ENCODE results near the gene SERPINE1. TPM values are rescaled to one million over a fixed set of nuclear protein-coding genes. Genes with fewer than 3 reads are reported as not detected.

Gene SERPINE1
- total and polyA plus RNA-seq, 2 of the 13 experiments (the other 11 are each of a cell fraction or from before 2014, with no cell fraction given): 21.2 to 1,576 TPM

DNA sequence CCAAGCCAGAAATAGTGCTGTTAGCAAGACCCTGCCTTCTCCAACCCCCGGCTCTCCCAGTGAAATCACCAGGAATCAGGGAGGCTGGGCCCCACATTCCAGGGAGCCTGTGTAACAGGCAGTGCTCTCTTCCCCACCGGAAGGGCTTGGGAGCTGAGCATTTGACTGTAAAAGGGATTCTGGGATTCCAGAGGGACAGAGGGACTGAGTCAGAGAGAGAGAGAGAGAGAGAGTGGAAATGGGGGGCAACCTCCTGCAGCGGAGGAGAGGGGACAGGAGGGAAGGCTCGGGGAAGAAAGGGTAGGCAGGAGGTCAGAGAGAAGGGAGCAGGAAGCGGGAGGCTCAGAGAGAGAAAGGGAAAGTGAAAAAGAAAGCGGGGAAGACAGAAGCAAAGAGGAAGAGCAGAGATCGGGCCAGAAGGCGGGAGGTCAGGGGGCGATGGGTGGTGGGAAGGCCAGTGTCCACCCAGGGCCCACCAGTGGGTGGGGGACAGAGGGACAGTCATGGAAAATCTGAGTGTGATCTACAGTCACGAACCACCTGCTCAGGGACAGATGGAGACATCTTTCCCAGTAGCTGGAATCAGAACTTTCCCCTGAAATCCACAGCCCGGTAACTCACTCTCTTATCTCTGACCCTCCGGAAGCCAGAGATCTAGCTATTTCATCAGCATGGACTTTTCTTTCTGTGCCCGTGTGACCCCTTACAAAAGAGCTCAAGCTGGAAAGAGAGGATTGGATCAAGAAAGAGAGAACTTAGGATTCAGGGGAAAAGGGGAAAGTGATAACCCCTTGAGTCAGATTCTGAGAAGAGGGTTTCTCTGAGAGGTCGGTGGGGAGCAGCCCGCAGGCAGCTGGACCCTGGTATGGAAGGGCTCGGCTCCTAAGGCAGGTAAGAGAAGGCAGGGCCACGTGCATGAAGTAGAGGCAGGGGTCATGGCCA is 4.6 kb upstream of the SERPINE1 start (continued):
- TF ChIP-seq ZNF383 (CRISPR knock-in tag; IDR thresholded peaks at IDR 0.05; ENCODE audit: borderline replicate concordance): no peak
- TF ChIP-seq ZNF749 (CRISPR knock-in tag; IDR thresholded peaks at IDR 0.05; ENCODE audit: borderline replicate concordance): no peak
- 0 out of 2 replicates have a peak, but pooled peaks have one; percentile 51 for TF ChIP-seq NBN (conservative IDR thresholded peaks at IDR 0.05)
- TF ChIP-seq, protein P1, sequence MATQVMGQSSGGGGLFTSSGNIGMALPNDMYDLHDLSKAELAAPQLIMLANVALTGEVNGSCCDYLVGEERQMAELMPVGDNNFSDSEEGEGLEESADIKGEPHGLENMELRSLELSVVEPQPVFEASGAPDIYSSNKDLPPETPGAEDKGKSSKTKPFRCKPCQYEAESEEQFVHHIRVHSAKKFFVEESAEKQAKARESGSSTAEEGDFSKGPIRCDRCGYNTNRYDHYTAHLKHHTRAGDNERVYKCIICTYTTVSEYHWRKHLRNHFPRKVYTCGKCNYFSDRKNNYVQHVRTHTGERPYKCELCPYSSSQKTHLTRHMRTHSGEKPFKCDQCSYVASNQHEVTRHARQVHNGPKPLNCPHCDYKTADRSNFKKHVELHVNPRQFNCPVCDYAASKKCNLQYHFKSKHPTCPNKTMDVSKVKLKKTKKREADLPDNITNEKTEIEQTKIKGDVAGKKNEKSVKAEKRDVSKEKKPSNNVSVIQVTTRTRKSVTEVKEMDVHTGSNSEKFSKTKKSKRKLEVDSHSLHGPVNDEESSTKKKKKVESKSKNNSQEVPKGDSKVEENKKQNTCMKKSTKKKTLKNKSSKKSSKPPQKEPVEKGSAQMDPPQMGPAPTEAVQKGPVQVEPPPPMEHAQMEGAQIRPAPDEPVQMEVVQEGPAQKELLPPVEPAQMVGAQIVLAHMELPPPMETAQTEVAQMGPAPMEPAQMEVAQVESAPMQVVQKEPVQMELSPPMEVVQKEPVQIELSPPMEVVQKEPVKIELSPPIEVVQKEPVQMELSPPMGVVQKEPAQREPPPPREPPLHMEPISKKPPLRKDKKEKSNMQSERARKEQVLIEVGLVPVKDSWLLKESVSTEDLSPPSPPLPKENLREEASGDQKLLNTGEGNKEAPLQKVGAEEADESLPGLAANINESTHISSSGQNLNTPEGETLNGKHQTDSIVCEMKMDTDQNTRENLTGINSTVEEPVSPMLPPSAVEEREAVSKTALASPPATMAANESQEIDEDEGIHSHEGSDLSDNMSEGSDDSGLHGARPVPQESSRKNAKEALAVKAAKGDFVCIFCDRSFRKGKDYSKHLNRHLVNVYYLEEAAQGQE (IDR thresholded peaks at IDR 0.05; ENCODE audit: borderline replicate concordance in 1 of 2, low read depth in 1 of 2, low read length in 2 of 2): peak in 1 of 2 experiments; percentile 38; a peak in 1 of 4 replicates
- TF ChIP-seq ZNF839 (CRISPR knock-in tag; IDR thresholded peaks at IDR 0.05; ENCODE audit: borderline replicate concordance): no peak
- no peak for TF ChIP-seq ZNF546 (CRISPR knock-in tag; conservative IDR thresholded peaks at IDR 0.05)
- peak; percentile 12; the same call in 1 of the 2 replicates for TF ChIP-seq RAD21 (CRISPR knock-in tag; IDR thresholded peaks at IDR 0.05)
- TF ChIP-seq SIX4 (CRISPR knock-in tag; IDR thresholded peaks at IDR 0.05): no peak
- no peak for TF ChIP-seq MATR3 (CRISPR knock-in tag; IDR thresholded peaks at IDR 0.05)
- no peak for TF ChIP-seq KAT7 (CRISPR knock-in tag; IDR thresholded peaks at IDR 0.05; ENCODE audit: borderline replicate concordance)
- TF ChIP-seq ZNF251 (CRISPR knock-in tag; IDR thresholded peaks at IDR 0.05): no peak
- TF ChIP-seq HIVEP1 (CRISPR knock-in tag; IDR thresholded peaks at IDR 0.05): peak; percentile 79
- TF ChIP-seq, protein P2, sequence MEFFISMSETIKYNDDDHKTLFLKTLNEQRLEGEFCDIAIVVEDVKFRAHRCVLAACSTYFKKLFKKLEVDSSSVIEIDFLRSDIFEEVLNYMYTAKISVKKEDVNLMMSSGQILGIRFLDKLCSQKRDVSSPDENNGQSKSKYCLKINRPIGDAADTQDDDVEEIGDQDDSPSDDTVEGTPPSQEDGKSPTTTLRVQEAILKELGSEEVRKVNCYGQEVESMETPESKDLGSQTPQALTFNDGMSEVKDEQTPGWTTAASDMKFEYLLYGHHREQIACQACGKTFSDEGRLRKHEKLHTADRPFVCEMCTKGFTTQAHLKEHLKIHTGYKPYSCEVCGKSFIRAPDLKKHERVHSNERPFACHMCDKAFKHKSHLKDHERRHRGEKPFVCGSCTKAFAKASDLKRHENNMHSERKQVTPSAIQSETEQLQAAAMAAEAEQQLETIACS (CRISPR knock-in tag; IDR thresholded peaks at IDR 0.05): no peak
- no peak for TF ChIP-seq NCOA5 (CRISPR knock-in tag; IDR thresholded peaks at IDR 0.05)
- TF ChIP-seq CBFB (CRISPR knock-in tag; IDR thresholded peaks at IDR 0.05): no peak
- no peak for TF ChIP-seq ZNF790 (CRISPR knock-in tag; IDR thresholded peaks at IDR 0.05; ENCODE audit: borderline replicate concordance)
- no peak for TF ChIP-seq RARG (CRISPR knock-in tag; IDR thresholded peaks at IDR 0.05; ENCODE audit: low read depth)
- TF ChIP-seq, protein P3, sequence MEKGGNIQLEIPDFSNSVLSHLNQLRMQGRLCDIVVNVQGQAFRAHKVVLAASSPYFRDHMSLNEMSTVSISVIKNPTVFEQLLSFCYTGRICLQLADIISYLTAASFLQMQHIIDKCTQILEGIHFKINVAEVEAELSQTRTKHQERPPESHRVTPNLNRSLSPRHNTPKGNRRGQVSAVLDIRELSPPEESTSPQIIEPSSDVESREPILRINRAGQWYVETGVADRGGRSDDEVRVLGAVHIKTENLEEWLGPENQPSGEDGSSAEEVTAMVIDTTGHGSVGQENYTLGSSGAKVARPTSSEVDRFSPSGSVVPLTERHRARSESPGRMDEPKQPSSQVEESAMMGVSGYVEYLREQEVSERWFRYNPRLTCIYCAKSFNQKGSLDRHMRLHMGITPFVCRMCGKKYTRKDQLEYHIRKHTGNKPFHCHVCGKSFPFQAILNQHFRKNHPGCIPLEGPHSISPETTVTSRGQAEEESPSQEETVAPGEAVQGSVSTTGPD (CRISPR knock-in tag; IDR thresholded peaks at IDR 0.05): no peak
- TF ChIP-seq ZNF614 (CRISPR knock-in tag; IDR thresholded peaks at IDR 0.05; ENCODE audit: borderline replicate concordance): peak; percentile 55; the same call in 1 of the 2 replicates
- TF ChIP-seq TBL1XR1 (IDR thresholded peaks at IDR 0.05; ENCODE audit: borderline replicate concordance, low read length, partially characterized antibody): peak; percentile 39
- no peak for TF ChIP-seq NR3C1 (CRISPR knock-in tag; IDR thresholded peaks at IDR 0.05)
- TF ChIP-seq, protein P4, sequence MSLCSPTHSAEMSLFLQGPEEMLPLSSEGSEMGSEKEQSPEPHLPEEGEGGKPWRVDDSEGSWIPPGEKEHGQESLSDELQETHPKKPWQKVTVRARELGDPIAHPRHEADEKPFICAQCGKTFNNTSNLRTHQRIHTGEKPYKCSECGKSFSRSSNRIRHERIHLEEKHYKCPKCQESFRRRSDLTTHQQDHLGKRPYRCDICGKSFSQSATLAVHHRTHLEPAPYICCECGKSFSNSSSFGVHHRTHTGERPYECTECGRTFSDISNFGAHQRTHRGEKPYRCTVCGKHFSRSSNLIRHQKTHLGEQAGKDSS (CRISPR knock-in tag; IDR thresholded peaks at IDR 0.05; ENCODE audit: borderline replicate concordance, low read depth): peak; percentile 68; the same call in 1 of the 2 replicates
- TF ChIP-seq FOSL2 (CRISPR knock-in tag; IDR thresholded peaks at IDR 0.05): peak; percentile 88

All from HepG2 (cell line).